Germinal center (tissue), 1 donor: ENCODE measurements around the gene ARID5B.

Source experiments
- DNase-seq: peaks from one replicate; pipeline ENCODE4 v3.0.0; 2012; ENCODE audit warnings: mixed read lengths, low spot score

ARID5B gene

GRCh38 chr10:62053860-62054259 lies 152.4 kb downstream of the ARID5B start:
- no peak for DNase-seq

GRCh38 chr10:62054408-62054807 lies 152.9 kb downstream of the ARID5B start:
- DNase-seq: no peak

- DNase-seq: no peak
Measured at GRCh38 chr10:62054830-62055229, 153.3 kb downstream of the ARID5B start.

GRCh38 chr10:62056219-62056618 lies 154.7 kb downstream of the ARID5B start:
- no peak for DNase-seq

- no peak for DNase-seq
Measured at GRCh38 chr10:62056698-62057097, 155.2 kb downstream of the ARID5B start.

- DNase-seq: no peak
Measured at GRCh38 chr10:62057359-62057758, 155.9 kb downstream of the ARID5B start.

GRCh38 chr10:62057850-62058249 lies 156.4 kb downstream of the ARID5B start:
- no peak for DNase-seq

- no peak for DNase-seq
Measured at GRCh38 chr10:62058476-62058875, 157.0 kb downstream of the ARID5B start.

- no peak for DNase-seq
Measured at GRCh38 chr10:62058896-62059216, 157.4 kb downstream of the ARID5B start.

GRCh38 chr10:62059217-62059920 lies 157.9 kb downstream of the ARID5B start:
- DNase-seq: no peak

GRCh38 chr10:62062028-62062427 lies 160.5 kb downstream of the ARID5B start:
- DNase-seq: no peak

GRCh38 chr10:62062752-62063512 lies 161.4 kb downstream of the ARID5B start:
- no peak for DNase-seq

GRCh38 chr10:62063795-62064472 lies 162.4 kb downstream of the ARID5B start:
- no peak for DNase-seq

- no peak for DNase-seq
Measured at GRCh38 chr10:62067560-62067959, 166.1 kb downstream of the ARID5B start.

GRCh38 chr10:62068464-62068863 lies 167.0 kb downstream of the ARID5B start:
- no peak for DNase-seq

- DNase-seq: no peak
Measured at GRCh38 chr10:62069452-62070178, 168.1 kb downstream of the ARID5B start.

- DNase-seq: no peak
Measured at GRCh38 chr10:62071846-62072281, 170.4 kb downstream of the ARID5B start.

GRCh38 chr10:62072901-62073300 lies 171.4 kb downstream of the ARID5B start:
- DNase-seq: no peak

- no peak for DNase-seq
Measured at GRCh38 chr10:62073429-62073828, 171.9 kb downstream of the ARID5B start.

- DNase-seq: no peak
Measured at GRCh38 chr10:62075414-62075813, 173.9 kb downstream of the ARID5B start.

GRCh38 chr10:62075912-62076311 lies 174.4 kb downstream of the ARID5B start:
- DNase-seq: no peak

GRCh38 chr10:62076891-62077290 lies 175.4 kb downstream of the ARID5B start:
- DNase-seq: no peak
